ENCODE measurements around the gene RPL19.
"Not testable (repeated sequence)": the region's sequence is repeated elsewhere in the genome, so short reads cannot be mapped to it uniquely, and the experiment has no call there.

RPL19 gene

DNA sequence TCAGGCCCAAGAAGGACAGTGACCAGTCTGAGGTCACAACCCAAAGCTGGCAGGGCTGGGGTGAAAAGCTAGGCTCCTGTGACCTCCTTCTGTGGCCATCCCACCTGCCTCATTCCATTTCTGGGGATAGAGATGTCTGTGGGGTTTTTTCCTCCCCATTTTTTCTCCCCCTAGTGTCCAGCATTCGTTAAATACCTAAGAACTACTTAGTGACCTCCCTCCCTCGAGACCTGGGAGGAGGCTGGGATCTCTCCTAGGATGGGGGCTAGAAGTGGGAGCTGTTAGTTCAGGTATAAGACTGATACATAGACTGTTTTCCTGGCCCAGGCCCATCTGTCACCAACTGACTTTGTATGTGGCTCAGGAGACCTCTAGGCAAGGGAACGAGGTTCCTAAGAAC, 46.2 kb downstream of the RPL19 start:
- no peak overlapping the region for H3K4me3 Mint-ChIP-seq
- no peak overlapping the region for H3K27ac Mint-ChIP-seq
- ATAC-seq: no peak
- no peak for DNase-seq
- H3K27me3 Mint-ChIP-seq: peaks cover 2% of the 10 kb centered on the region
- H3K4me1 Mint-ChIP-seq: peaks cover 11% of the 10 kb centered on the region
- no peaks in the 10 kb centered on the region for H3K9me3 Mint-ChIP-seq
- no peaks in the 10 kb centered on the region for H3K36me3 Mint-ChIP-seq (ENCODE audit: low read depth)

DNA sequence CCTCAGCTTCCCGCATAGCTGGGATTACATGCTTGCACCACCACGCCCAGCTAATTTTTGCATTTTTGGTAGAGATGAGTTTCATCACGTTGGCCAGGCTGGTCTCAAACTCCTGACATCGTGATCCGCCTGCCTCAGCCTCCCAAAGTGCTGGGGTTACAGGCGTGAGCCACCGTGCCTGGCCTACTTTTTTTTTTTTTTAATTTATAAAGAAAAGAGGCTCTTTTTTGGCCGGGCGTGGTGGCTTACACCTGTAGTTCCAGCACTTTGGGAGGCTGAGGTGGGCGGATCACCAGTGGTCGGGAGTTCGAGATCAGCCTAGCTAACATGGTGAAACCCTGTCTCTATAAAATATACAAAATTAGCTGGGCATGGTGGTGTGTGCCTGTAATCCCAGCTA, 50.0 kb downstream of the RPL19 start:
- not testable (repeated sequence) for H3K4me3 Mint-ChIP-seq; H3K4me1 Mint-ChIP-seq; H3K9me3 Mint-ChIP-seq; DNase-seq; H3K27ac Mint-ChIP-seq; ATAC-seq; H3K36me3 Mint-ChIP-seq (ENCODE audit: low read depth); H3K27me3 Mint-ChIP-seq

DNA sequence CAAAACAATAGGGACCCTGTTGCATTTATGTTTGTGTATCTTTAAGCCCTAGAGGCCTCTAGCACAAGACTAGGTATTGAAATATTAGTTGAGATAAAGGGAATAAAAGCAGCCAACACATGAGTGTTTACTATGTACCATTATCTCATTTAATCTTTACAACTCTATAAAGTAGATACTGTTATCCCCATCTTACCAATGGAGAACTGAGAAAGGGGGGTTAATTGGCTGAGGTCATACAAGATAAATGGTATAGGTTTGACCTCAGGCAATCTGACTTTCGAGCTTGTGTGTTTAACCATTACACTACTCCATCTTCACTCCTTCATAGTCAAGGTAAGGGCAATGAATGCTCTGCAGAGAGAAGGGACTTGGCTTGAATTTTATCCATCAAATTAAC, 51.9 kb downstream of the RPL19 start:
- Mint-ChIP-seq H3K4me1 (no peaks in the 10 kb centered on the region), H3K27ac (no peak overlapping the region), H3K36me3 (ENCODE audit: low read depth) (no peaks in the 10 kb centered on the region), H3K9me3 (no peaks in the 10 kb centered on the region), H3K27me3 (no peaks in the 10 kb centered on the region), H3K4me3 (no peak overlapping the region)
- ATAC-seq: no peak
- no peak for DNase-seq

DNA sequence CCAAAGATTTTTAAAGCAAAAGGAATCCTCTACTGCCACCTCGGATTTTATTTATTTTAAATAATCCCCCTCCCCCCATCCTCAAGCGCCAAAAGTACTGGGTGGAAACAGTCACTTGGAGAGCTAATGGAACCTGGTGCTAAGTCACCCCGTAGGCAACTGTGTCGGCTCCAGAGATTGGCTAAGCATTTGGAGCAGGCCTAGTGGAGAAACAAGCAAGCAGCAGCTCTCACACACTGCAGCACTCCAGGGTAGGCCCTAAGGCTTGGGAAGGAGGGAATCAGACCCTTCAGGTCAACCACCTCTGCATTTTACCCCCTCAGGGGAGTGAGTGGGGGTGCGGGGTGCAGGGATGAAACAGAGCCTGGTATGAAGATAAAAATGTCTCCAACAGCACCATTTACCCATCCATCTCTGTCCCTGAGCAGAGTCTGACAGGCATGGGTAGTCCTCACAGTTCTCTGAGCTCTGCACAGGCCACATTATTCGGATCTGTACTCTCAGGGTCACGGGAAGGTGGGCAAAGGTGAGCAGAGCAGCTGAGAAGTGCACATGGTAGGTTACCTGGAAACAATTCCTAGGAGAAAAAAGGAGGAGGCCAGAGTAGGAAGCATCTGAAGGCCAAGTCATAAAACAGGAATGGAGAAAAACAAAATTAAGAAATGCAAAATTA, 52.8 kb downstream of the RPL19 start:
- ATAC-seq: no peak
- Mint-ChIP-seq H3K4me3 (no peak overlapping the region), H3K27me3 (no peaks in the 10 kb centered on the region), H3K4me1 (no peaks in the 10 kb centered on the region), H3K9me3 (no peaks in the 10 kb centered on the region), H3K27ac (no peak overlapping the region), H3K36me3 (ENCODE audit: low read depth) (peaks cover 3% of the 10 kb centered on the region)
- DNase-seq: no peak

All from activated naive CD8-positive, alpha-beta T cell treated with anti-CD3 and anti-CD28 coated beads, Interleukin-2, amount 50 U/mL, for 24 hours (primary cell).